Fibroblast of lung (primary cell): Measurements from ENCODE around the gene BRI3BP. TPM values are rescaled to one million over a fixed set of nuclear protein-coding genes. Genes with fewer than 3 reads are reported as not detected.

Experiments used
- DNase-seq, 2 donors: peaks; one replicate each; pipeline versions ENCODE4 v3.0.0 to v3.0.0-alpha.2; 2010; ENCODE audit warnings: low read depth in 2 of 2
- H2AFZ ChIP-seq: 2 replicates; pipeline ENCODE4 v1.5.1; 2012; ENCODE audit warnings: low read length, control low read depth, inconsistent platforms
- H3K27ac ChIP-seq: 2 replicates; pipeline ENCODE4 v1.5.1; 2011; ENCODE audit warnings: low read length, control low read depth; ENCODE audit not compliant: insufficient read depth
- H3K27me3 ChIP-seq: 2 replicates; pipeline ENCODE4 v1.5.1; 2011; ENCODE audit warnings: mild to moderate bottlenecking, low read length; ENCODE audit not compliant: control insufficient read depth, insufficient read depth
- H3K36me3 ChIP-seq: 2 replicates; pipeline ENCODE4 v1.5.1; 2011; ENCODE audit warnings: low read length; ENCODE audit not compliant: control insufficient read depth, insufficient read depth
- H3K4me1 ChIP-seq: 2 replicates; pipeline ENCODE4 v1.5.1; 2011; ENCODE audit warnings: low read length; ENCODE audit not compliant: control insufficient read depth, insufficient read depth; ENCODE audit errors: extremely low read depth
- H3K4me2 ChIP-seq: 2 replicates; pipeline ENCODE4 v1.5.1; 2011; ENCODE audit warnings: low read length, control low read depth; ENCODE audit not compliant: insufficient read depth; ENCODE audit errors: extremely low read depth
- H3K4me3 ChIP-seq, 4 experiments: fragments of 200-600 bp in 1 of 4; sonication (generic) in 1 of 4; replicated peaks in 1 of 4; 2 replicates each; pipeline ENCODE4 v1.5.1; 2011 to 2016; ENCODE audit warnings: low read length in 4 of 4, low read depth in 3 of 4, mild to moderate bottlenecking in 3 of 4, control low read depth in 2 of 4, inconsistent platforms in 1 of 4, mixed read lengths in 1 of 4; ENCODE audit not compliant: insufficient read depth in 1 of 4; ENCODE audit errors: control extremely low read depth in 1 of 4
- H3K79me2 ChIP-seq: 2 replicates; pipeline ENCODE4 v1.5.1; 2012; ENCODE audit warnings: mild to moderate bottlenecking, low read length, inconsistent platforms; ENCODE audit not compliant: control insufficient read depth, insufficient read depth
- H3K9ac ChIP-seq: 2 replicates; pipeline ENCODE4 v1.5.1; 2011; ENCODE audit warnings: mild to moderate bottlenecking, low read length, control low read depth; ENCODE audit not compliant: insufficient read depth
- H3K9me3 ChIP-seq: 2 replicates; pipeline ENCODE4 v1.5.1; 2012; ENCODE audit warnings: low read depth, low read length; ENCODE audit not compliant: control insufficient read depth, insufficient read depth
- H4K20me1 ChIP-seq: 2 replicates; pipeline ENCODE4 v1.5.1; 2011; ENCODE audit warnings: low read length; ENCODE audit not compliant: control insufficient read depth, insufficient read depth; ENCODE audit errors: extremely low read depth
- CTCF ChIP-seq, 2 donors: IDR thresholded peaks in 1 of 2; conservative IDR thresholded peaks in 1 of 2; 1 replicate in 1 of 2; 2 replicates in 1 of 2; pipeline ENCODE4 v1.5.1; 2011 to 2012; ENCODE audit warnings: low read length in 2 of 2, control low read depth in 1 of 2, inconsistent platforms in 1 of 2, low read depth in 1 of 2, mild to moderate bottlenecking in 1 of 2
- EZH2 ChIP-seq: IDR thresholded peaks from 2 replicates; pipeline ENCODE4 v1.5.1; 2012; ENCODE audit warnings: low read length, control low read depth, mild to moderate bottlenecking; ENCODE audit errors: missing control alignments
- polyA plus RNA-seq, 2 donors: library from polyadenylated mRNA; depleted of rRNA in 1 of 2; stranded (reverse) in 1 of 2; unstranded in 1 of 2; fragments of >200 nt; gene quantifications; 2 replicates each; pipeline ENCODE4 v1.2.1, GENCODE V29; 2011 to 2012; ENCODE audit warnings: missing spikeins in 1 of 2
- total RNA-seq: library from RNA; depleted of rRNA; stranded (reverse); fragments of >200 nt; gene quantifications from 2 replicates; pipeline ENCODE4 v1.2.1, GENCODE V29; 2014

BRI3BP gene
- total and polyA plus RNA-seq, 2 donors (not counting 1 experiment from before 2014, with no cell fraction given) = 2.3 to 2.5 TPM

GRCh38 chr12:124947561-124948398, 45.7 kb upstream of the BRI3BP start:
- H3K27ac ChIP-seq = no peak overlapping the region
- DNase-seq = no peak
- no peak overlapping the region for H3K4me2 ChIP-seq
- TF ChIP-seq CTCF (conservative IDR thresholded peaks at IDR 0.05 in 1 of 2, IDR thresholded peaks at IDR 0.05 in 1 of 2; ENCODE audit: low read depth in 1 of 2, low read length in 2 of 2) (no peak), EZH2 (no peak)
- no peak overlapping the region for H3K9ac ChIP-seq
- H3K79me2 ChIP-seq = no peaks in the 10 kb centered on the region
- no peaks in the 10 kb centered on the region for H4K20me1 ChIP-seq
- no peaks in the 10 kb centered on the region for H3K9me3 ChIP-seq
- no peaks in the 10 kb centered on the region for H3K4me1 ChIP-seq
- H3K27me3 ChIP-seq = no peaks in the 10 kb centered on the region
- no peak overlapping the region for H2AFZ ChIP-seq
- peaks cover 13% of the 10 kb centered on the region for H3K36me3 ChIP-seq
- H3K4me3 ChIP-seq = no peak overlapping the region

GRCh38 chr12:124949066-124949465, 44.4 kb upstream of the BRI3BP start:
- no peak overlapping the region for H2AFZ ChIP-seq
- peaks cover 12% of the 10 kb centered on the region for H3K36me3 ChIP-seq
- TF ChIP-seq CTCF (conservative IDR thresholded peaks at IDR 0.05 in 1 of 2, IDR thresholded peaks at IDR 0.05 in 1 of 2; ENCODE audit: low read depth in 1 of 2, low read length in 2 of 2) (no peak), EZH2 (no peak)
- no peaks in the 10 kb centered on the region for H3K27me3 ChIP-seq
- H3K4me2 ChIP-seq = no peak overlapping the region
- H3K4me1 ChIP-seq = no peaks in the 10 kb centered on the region
- no peaks in the 10 kb centered on the region for H3K9me3 ChIP-seq
- H3K27ac ChIP-seq = no peak overlapping the region
- DNase-seq = no peak
- H3K4me3 ChIP-seq = no peak overlapping the region
- H3K9ac ChIP-seq = no peak overlapping the region
- no peaks in the 10 kb centered on the region for H4K20me1 ChIP-seq
- H3K79me2 ChIP-seq = no peaks in the 10 kb centered on the region

DNA sequence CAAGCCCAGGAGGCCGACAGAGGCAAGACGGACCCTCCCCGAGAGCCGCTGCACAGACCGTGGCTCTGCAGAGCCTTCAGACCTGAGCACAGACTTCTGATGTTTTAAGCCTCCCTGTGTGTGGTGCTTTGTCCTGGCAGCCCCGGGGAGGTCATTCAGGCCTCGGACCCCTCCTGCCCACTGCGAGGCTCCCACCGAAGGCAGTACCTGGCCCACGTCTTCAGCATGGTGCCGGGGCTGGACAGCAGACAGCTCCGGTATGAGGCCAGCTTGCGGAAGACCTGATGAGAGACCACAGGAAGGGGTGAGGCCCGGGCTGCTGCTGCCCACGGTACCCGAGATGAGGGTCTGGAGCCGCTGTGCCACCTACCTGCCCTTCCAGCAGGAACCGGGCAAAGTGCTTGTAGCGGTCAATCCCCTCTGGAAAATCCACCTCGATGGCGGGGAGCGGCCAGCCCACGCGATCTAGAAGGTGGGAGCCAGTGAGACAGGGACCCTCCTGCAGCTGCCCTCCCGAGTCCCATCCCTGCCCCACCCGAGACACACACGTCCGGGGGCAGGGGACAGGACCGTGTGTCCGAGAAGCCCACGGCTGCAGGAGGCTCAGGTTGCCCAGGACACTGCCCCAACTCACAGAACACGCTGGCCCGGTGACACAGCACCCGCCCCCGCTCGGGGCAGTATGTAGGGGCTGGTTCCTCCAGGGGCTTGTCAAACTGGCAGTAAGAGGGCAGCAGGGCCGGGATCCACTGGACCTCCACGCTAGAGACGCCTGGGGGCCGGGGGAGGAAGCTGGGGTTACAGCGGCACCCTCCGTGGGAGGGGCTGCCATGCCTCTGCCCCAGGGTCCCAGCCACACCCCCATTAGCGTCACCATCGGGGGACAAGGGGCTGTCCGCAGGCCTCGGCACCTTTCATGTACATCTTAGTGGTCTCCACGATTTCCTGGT, 43.4 kb upstream of the BRI3BP start:
- H3K9ac ChIP-seq = no peak overlapping the region
- peaks cover 12% of the 10 kb centered on the region for H3K36me3 ChIP-seq
- H3K27ac ChIP-seq = no peak overlapping the region
- H3K9me3 ChIP-seq = no peaks in the 10 kb centered on the region
- no peak for TF ChIP-seq CTCF (conservative IDR thresholded peaks at IDR 0.05 in 1 of 2, IDR thresholded peaks at IDR 0.05 in 1 of 2; ENCODE audit: low read depth in 1 of 2, low read length in 2 of 2)
- TF ChIP-seq EZH2 = no peak
- H4K20me1 ChIP-seq = no peaks in the 10 kb centered on the region
- H3K4me2 ChIP-seq = no peak overlapping the region
- H3K27me3 ChIP-seq = no peaks in the 10 kb centered on the region
- no peaks in the 10 kb centered on the region for H3K4me1 ChIP-seq
- H2AFZ ChIP-seq = no peak overlapping the region
- DNase-seq = no peak
- H3K4me3 ChIP-seq = no peak overlapping the region
- H3K79me2 ChIP-seq = no peaks in the 10 kb centered on the region
